Neural progenitor cell (in vitro differentiated cells): ENCODE results near the gene NOC3L. TPM values are rescaled to one million over a fixed set of nuclear protein-coding genes. Genes with fewer than 3 reads are reported as not detected.

Experiments
- DNase-seq: peaks from one replicate; pipeline ENCODE4 v3.0.0-alpha.2; 2016; ENCODE audit warnings: low spot score
- H2AFZ ChIP-seq: fragments of 200-600 bp; sonication (generic); replicated peaks from 2 replicates; pipeline ENCODE4 v1.6.1; 2016; ENCODE audit warnings: antibody characterized with exemption
- H3F3A ChIP-seq: fragments of 200-600 bp; sonication (generic); 2 replicates; pipeline ENCODE4 v1.6.1; 2016; ENCODE audit warnings: antibody characterized with exemption, low read depth
- H3K27ac ChIP-seq: fragments of 200-600 bp; sonication (generic); 2 replicates; pipeline ENCODE4 v1.5.1; 2016; ENCODE audit warnings: mild to moderate bottlenecking
- H3K27me3 ChIP-seq: fragments of 200-600 bp; sonication (generic); 2 replicates; pipeline ENCODE4 v1.6.1; 2016; ENCODE audit warnings: mild to moderate bottlenecking, moderate library complexity
- H3K36me3 ChIP-seq: fragments of 200-600 bp; sonication (generic); 2 replicates; pipeline ENCODE4 v1.5.1; 2016
- H3K4me1 ChIP-seq: fragments of 200-600 bp; sonication (generic); 2 replicates; pipeline ENCODE4 v1.6.1; 2016; ENCODE audit warnings: mixed run types
- H3K4me2 ChIP-seq: fragments of 200-600 bp; sonication (generic); 2 replicates; pipeline ENCODE4 v1.6.1; 2016
- H3K4me3 ChIP-seq: fragments of 200-600 bp; sonication (generic); 2 replicates; pipeline ENCODE4 v1.5.1; 2016
- H3K79me2 ChIP-seq: fragments of 200-600 bp; sonication (generic); 2 replicates; pipeline ENCODE4 v1.6.1; 2016; ENCODE audit warnings: low read depth
- H3K9ac ChIP-seq: fragments of 200-600 bp; sonication (generic); 2 replicates; pipeline ENCODE4 v1.6.1; 2016
- H3K9me3 ChIP-seq: fragments of 200-600 bp; sonication (generic); 2 replicates; pipeline ENCODE4 v1.5.1; 2016; ENCODE audit warnings: low read depth
- H4K20me1 ChIP-seq: fragments of 200-600 bp; sonication (generic); 2 replicates; pipeline ENCODE4 v1.6.1; 2016; ENCODE audit warnings: low read depth
- H3K27ac Mint-ChIP-seq: 3 replicates; pipeline ENCODE4 v1.8.0; 2021; ENCODE audit warnings: mixed read lengths
- H3K27me3 Mint-ChIP-seq: 2 replicates; pipeline ENCODE4 v1.8.0; 2022; ENCODE audit warnings: low read depth, mild to moderate bottlenecking, inconsistent platforms, moderate library complexity, mixed read lengths; ENCODE audit not compliant: insufficient read depth
- H3K36me3 Mint-ChIP-seq: 3 replicates; pipeline ENCODE4 v1.8.0; 2021; ENCODE audit warnings: mixed read lengths
- H3K4me1 Mint-ChIP-seq: 3 replicates; pipeline ENCODE4 v1.8.0; 2021; ENCODE audit warnings: mixed read lengths
- H3K4me3 Mint-ChIP-seq: 3 replicates; pipeline ENCODE4 v1.8.0; 2021; ENCODE audit warnings: mild to moderate bottlenecking, moderate library complexity, mixed read lengths
- H3K9me3 Mint-ChIP-seq: 3 replicates; pipeline ENCODE4 v1.8.0; 2020; ENCODE audit warnings: mixed read lengths
- CTCF ChIP-seq: fragments of 200-600 bp; sonication (generic); IDR thresholded peaks from 2 replicates; pipeline ENCODE4 v1.5.1; 2017; ENCODE audit warnings: antibody characterized with exemption, mild to moderate bottlenecking
- EZH2 ChIP-seq: fragments of 200-600 bp; sonication (generic); IDR thresholded peaks from 2 replicates; pipeline ENCODE4 v1.6.1; 2017; ENCODE audit warnings: antibody characterized with exemption, mild to moderate bottlenecking, moderate library complexity
- EZH2phosphoT487 ChIP-seq: fragments of 200-600 bp; sonication (generic); IDR thresholded peaks from 2 replicates; pipeline ENCODE4 v1.6.1; 2017; ENCODE audit warnings: antibody characterized with exemption
- total RNA-seq: library from RNA; depleted of rRNA; stranded (reverse); fragments of >200 nt; gene quantifications from 2 replicates; pipeline ENCODE4 v1.2.3, GENCODE V29; 2015; ENCODE audit warnings: low replicate concordance

NOC3L gene
- total RNA-seq, 1 donor from 2014 or later: 49.2 TPM

DNA sequence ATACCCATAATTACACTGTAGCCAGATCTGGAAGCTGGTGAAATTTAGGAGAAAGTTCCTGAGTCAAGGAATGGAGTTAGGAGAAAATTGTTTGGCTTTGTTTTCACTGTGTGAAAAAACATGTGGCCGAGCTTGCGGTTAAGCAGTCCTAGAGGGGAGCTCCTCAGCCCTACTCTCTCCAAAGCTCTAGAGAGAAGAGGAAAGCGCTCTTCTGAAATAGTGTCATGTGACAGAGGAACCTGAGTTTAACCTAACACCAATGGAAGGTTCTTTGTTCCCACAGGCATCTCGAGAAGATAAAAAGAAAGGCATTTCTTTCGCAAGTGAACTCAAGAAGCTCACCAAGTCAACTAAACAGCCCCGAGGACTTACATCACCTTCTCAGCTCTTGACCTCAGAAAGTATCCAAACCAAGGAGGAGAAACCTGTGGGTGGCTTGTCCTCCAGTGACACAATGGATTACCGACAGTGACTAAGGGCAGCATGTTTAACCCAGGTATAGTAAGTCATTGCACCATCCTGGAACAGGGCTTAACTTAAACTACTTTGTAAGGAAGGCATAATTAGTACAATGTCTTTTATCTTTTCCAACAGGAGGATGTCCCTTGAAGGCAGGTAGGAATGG is 38.0 kb downstream of the NOC3L start:
- no peaks in the 10 kb centered on the region for H3K4me1 ChIP-seq
- H2AFZ ChIP-seq: no peak overlapping the region
- H3K9me3 ChIP-seq: no peaks in the 10 kb centered on the region
- H3K4me3 ChIP-seq: no peak overlapping the region
- no peak overlapping the region for H3K27ac ChIP-seq
- Mint-ChIP-seq H3K4me1 (no peaks in the 10 kb centered on the region), H3K27ac (no peak overlapping the region), H3K36me3 (peaks cover 3% of the 10 kb centered on the region), H3K9me3 (no peaks in the 10 kb centered on the region), H3K27me3 (no peaks in the 10 kb centered on the region), H3K4me3 (no peak overlapping the region)
- H3F3A ChIP-seq: peaks cover 9% of the 10 kb centered on the region
- no peak overlapping the region for H3K9ac ChIP-seq
- DNase-seq: no peak
- no peak overlapping the region for H3K4me2 ChIP-seq
- H3K36me3 ChIP-seq: peaks cover 8% of the 10 kb centered on the region
- no peaks in the 10 kb centered on the region for H4K20me1 ChIP-seq
- H3K27me3 ChIP-seq: no peaks in the 10 kb centered on the region
- TF ChIP-seq EZH2phosphoT487 (no peak), EZH2 (no peak), CTCF (no peak)
- no peaks in the 10 kb centered on the region for H3K79me2 ChIP-seq

DNA sequence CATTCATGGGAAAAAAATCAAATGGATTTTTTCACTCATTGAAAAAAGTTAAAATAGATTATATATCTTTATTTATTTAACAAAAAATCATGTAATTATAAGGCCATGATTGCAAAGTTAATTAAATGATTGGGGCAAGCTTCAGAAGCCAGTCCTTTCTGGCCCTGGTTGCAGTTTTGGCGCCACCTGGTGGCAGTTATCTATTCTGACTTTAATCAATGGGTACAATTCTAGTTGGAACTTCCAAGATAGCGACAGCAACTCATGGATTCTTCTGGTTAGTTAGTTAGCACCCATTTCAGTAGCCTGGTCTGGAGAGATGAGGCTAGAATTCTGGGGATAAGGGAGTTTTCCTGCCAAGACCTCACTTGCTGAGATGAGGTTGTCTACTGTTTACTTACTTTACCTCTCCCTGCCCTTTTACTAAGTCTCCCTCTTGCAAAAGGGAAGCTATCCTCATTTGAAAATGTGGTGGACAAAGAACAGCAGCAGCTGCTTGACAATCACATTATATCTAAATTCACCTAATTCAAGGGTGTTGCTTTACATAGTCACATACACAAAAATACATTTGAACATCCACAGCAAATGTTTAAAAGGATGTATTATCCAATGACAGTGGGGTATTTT is 42.3 kb downstream of the NOC3L start:
- no peaks in the 10 kb centered on the region for H3K27me3 Mint-ChIP-seq
- H3K9me3 ChIP-seq: no peaks in the 10 kb centered on the region
- peaks cover 9% of the 10 kb centered on the region for H3K4me1 ChIP-seq
- peaks cover 9% of the 10 kb centered on the region for H3F3A ChIP-seq
- TF ChIP-seq CTCF (peak; percentile 93), EZH2phosphoT487 (no peak)
- H3K36me3 Mint-ChIP-seq: no peaks in the 10 kb centered on the region
- no peaks in the 10 kb centered on the region for H3K36me3 ChIP-seq
- H4K20me1 ChIP-seq: no peaks in the 10 kb centered on the region
- no peaks in the 10 kb centered on the region for H3K27me3 ChIP-seq
- no peaks in the 10 kb centered on the region for H3K79me2 ChIP-seq
- H3K27ac Mint-ChIP-seq: no peak overlapping the region
- H3K4me3 ChIP-seq: no peak overlapping the region
- no peaks in the 10 kb centered on the region for H3K9me3 Mint-ChIP-seq
- no peak overlapping the region for H2AFZ ChIP-seq
- no peak overlapping the region for H3K9ac ChIP-seq
- H3K27ac ChIP-seq: no peak overlapping the region
- peak; percentile 81 for DNase-seq
- peaks cover 3% of the 10 kb centered on the region for H3K4me1 Mint-ChIP-seq
- H3K4me2 ChIP-seq: no peak overlapping the region
- no peak overlapping the region for H3K4me3 Mint-ChIP-seq

DNA sequence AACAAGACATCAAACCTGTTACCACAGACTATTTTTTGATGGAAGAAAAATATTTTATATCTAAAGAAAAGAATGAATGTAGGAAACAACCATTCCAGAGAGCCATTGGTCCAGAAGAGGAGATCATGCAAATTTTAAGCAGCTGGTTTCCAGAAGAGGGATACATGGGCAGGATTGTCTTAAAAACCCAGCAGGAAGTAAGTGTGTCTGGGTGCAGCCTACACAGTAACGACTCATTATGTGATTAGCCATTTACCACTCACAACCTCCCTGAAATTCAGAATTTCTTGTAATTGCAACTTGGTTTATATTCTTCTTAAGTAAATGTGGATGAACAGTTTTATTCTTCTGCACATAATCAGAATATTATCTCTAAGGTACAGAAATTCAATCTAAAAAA is 46.2 kb downstream of the NOC3L start:
- Histone ChIP-seq H3K9ac (no peak overlapping the region), H2AFZ (no peak overlapping the region), H3K9me3 (no peaks in the 10 kb centered on the region), H3K4me1 (peaks cover 16% of the 10 kb centered on the region), H3K4me3 (no peak overlapping the region), H3K79me2 (no peaks in the 10 kb centered on the region), H3K27me3 (no peaks in the 10 kb centered on the region), H3K27ac (no peak overlapping the region), H3F3A (peaks cover 9% of the 10 kb centered on the region), H3K4me2 (peak overlapping the region; percentile 21), H3K36me3 (no peaks in the 10 kb centered on the region), H4K20me1 (no peaks in the 10 kb centered on the region)
- Mint-ChIP-seq H3K27ac (no peak overlapping the region), H3K27me3 (peaks cover 2% of the 10 kb centered on the region), H3K9me3 (no peaks in the 10 kb centered on the region), H3K4me1 (peaks cover 6% of the 10 kb centered on the region), H3K4me3 (no peak overlapping the region), H3K36me3 (no peaks in the 10 kb centered on the region)
- TF ChIP-seq CTCF (no peak), EZH2phosphoT487 (no peak), EZH2 (no peak)
- no peak for DNase-seq
